Testis (tissue), 2 donors: Measurements from ENCODE around the gene MPG.

Experiments used
- POLR2A ChIP-seq: fragments of 450-650 bp; IDR thresholded peaks from one replicate; pipeline ENCODE4 v1.6.1; 2017; ENCODE audit warnings: antibody characterized with exemption, mild to moderate bottlenecking, moderate library complexity
- TF ChIP-seq, protein P1 (sequence below), 3 experiments: fragments of 450-650 bp in 2 of 3; fragments of 200-600 bp in 1 of 3; sonication (generic) in 1 of 3; IDR thresholded peaks; one replicate each; pipeline ENCODE4 v1.5.1; 2016 to 2019; ENCODE audit warnings: antibody characterized with exemption in 3 of 3, mild to moderate bottlenecking in 2 of 3, moderate library complexity in 1 of 3

GRCh38 chr16:67884-68789, 9.9 kb upstream of the MPG start:
- TF ChIP-seq, protein P1, sequence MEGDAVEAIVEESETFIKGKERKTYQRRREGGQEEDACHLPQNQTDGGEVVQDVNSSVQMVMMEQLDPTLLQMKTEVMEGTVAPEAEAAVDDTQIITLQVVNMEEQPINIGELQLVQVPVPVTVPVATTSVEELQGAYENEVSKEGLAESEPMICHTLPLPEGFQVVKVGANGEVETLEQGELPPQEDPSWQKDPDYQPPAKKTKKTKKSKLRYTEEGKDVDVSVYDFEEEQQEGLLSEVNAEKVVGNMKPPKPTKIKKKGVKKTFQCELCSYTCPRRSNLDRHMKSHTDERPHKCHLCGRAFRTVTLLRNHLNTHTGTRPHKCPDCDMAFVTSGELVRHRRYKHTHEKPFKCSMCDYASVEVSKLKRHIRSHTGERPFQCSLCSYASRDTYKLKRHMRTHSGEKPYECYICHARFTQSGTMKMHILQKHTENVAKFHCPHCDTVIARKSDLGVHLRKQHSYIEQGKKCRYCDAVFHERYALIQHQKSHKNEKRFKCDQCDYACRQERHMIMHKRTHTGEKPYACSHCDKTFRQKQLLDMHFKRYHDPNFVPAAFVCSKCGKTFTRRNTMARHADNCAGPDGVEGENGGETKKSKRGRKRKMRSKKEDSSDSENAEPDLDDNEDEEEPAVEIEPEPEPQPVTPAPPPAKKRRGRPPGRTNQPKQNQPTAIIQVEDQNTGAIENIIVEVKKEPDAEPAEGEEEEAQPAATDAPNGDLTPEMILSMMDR (IDR thresholded peaks at IDR 0.05) = no peak
- no peak for TF ChIP-seq POLR2A
